H1 (cell line): ENCODE measurements around the gene FKTN. TPM values are rescaled to one million over a fixed set of nuclear protein-coding genes. Genes with fewer than 3 reads are reported as not detected.

Source experiments
- CTCF ChIA-PET: fragments of 300-600 bp; sonication (Branson Sonifier 250); formaldehyde crosslinking; loops from one replicate; lab custom pipeline; 2021; ENCODE audit not compliant: partially characterized antibody; lab: Charles Lee
- POLR2A ChIA-PET: fragments of 300-600 bp; sonication (Branson Sonifier 250); formaldehyde crosslinking; loops from one replicate; lab custom pipeline; 2021; ENCODE audit warnings: inconsistent platforms; ENCODE audit not compliant: partially characterized antibody; lab: Charles Lee
- DNase-seq, 2 experiments: peaks; one replicate each; pipeline versions ENCODE4 v3.0.0 to v3.0.0-alpha.2; 2010 to 2022; ENCODE audit warnings: low spot score in 2 of 2, low read depth in 1 of 2, mixed read lengths in 1 of 2
- FAIRE-seq: peaks from 2 replicates; lab custom pipeline; 2011; peaks lifted over from hg19 to GRCh38; lab: Jason Lieb, UNC
- H2AFZ ChIP-seq: 2 replicates; pipeline ENCODE4 v1.8.1; 2012; ENCODE audit warnings: low read length, inconsistent platforms
- H2AK5ac ChIP-seq: 2 replicates; pipeline ENCODE4 v1.6.1; 2013; ENCODE audit warnings: low read depth, low read length
- H2BK120ac ChIP-seq: replicated peaks from 2 replicates; pipeline ENCODE3; 2013; ENCODE audit warnings: low read depth, low read length, inconsistent platforms
- H2BK12ac ChIP-seq: 2 replicates; pipeline ENCODE4 v1.6.1; 2013; ENCODE audit warnings: low read depth, low read length
- H2BK15ac ChIP-seq: 2 replicates; pipeline ENCODE4 v1.6.1; 2013; ENCODE audit warnings: low read length
- H2BK20ac ChIP-seq: 2 replicates; pipeline ENCODE4 v1.6.1; 2013; ENCODE audit warnings: low read length
- H2BK5ac ChIP-seq: 2 replicates; pipeline ENCODE4 v1.6.1; 2013; ENCODE audit warnings: low read depth, low read length
- H3K14ac ChIP-seq: 2 replicates; pipeline ENCODE4 v1.6.1; 2013; ENCODE audit warnings: inconsistent platforms; ENCODE audit not compliant: insufficient read length
- H3K18ac ChIP-seq: 2 replicates; pipeline ENCODE4 v1.6.1; 2013; ENCODE audit warnings: low read length; ENCODE audit errors: extremely low read depth
- H3K23ac ChIP-seq: 2 replicates; pipeline ENCODE4 v1.6.1; 2013; ENCODE audit warnings: inconsistent platforms; ENCODE audit not compliant: insufficient read length
- H3K23me2 ChIP-seq: 2 replicates; pipeline ENCODE4 v1.6.1; 2013; ENCODE audit warnings: low read depth, low read length
- H3K27ac ChIP-seq: 2 replicates; pipeline ENCODE4 v1.6.1; 2011; ENCODE audit warnings: low read depth, low read length, inconsistent platforms
- H3K27me3 ChIP-seq, 4 experiments: replicated peaks in 1 of 4; 1 replicate in 1 of 4; 2 replicates in 3 of 4; pipeline versions ENCODE4 v1.6.1 to v1.8.1; 2011 to 2013; ENCODE audit warnings: low read length in 3 of 4, mild to moderate bottlenecking in 3 of 4, inconsistent platforms in 2 of 4, mixed read lengths in 2 of 4, moderate library complexity in 1 of 4; ENCODE audit not compliant: control insufficient read depth in 3 of 4, insufficient read depth in 3 of 4; ENCODE audit errors: extremely low read depth in 1 of 4
- H3K36me3 ChIP-seq, 4 experiments: 2 replicates each; pipeline versions ENCODE4 v1.6.1 to v1.8.1; 2011 to 2013; ENCODE audit warnings: mild to moderate bottlenecking in 4 of 4, low read length in 3 of 4, moderate library complexity in 2 of 4, control low read depth in 1 of 4, inconsistent platforms in 1 of 4; ENCODE audit not compliant: insufficient read depth in 4 of 4, control insufficient read depth in 2 of 4
- H3K4ac ChIP-seq: replicated peaks from 2 replicates; pipeline ENCODE3; 2013; ENCODE audit warnings: low read length, low read depth, mixed read lengths, inconsistent platforms; ENCODE audit not compliant: insufficient read length
- H3K4me1 ChIP-seq, 4 experiments: replicated peaks in 1 of 4; 1 replicate in 1 of 4; 2 replicates in 3 of 4; pipeline versions ENCODE4 v1.6.1 to v1.8.1; 2011 to 2013; ENCODE audit warnings: low read length in 3 of 4, inconsistent platforms in 2 of 4, mixed read lengths in 1 of 4; ENCODE audit not compliant: insufficient read depth in 4 of 4, control insufficient read depth in 3 of 4
- H3K4me2 ChIP-seq, 2 experiments: 2 replicates each; pipeline versions ENCODE4 v1.6.1 to v1.8.1; 2011 to 2013; ENCODE audit warnings: low read depth in 2 of 2, low read length in 2 of 2, control low read depth in 1 of 2, inconsistent platforms in 1 of 2, mild to moderate bottlenecking in 1 of 2; ENCODE audit not compliant: insufficient read depth in 1 of 2
- H3K4me3 ChIP-seq, 4 experiments: fragments of 200-600, 300-600 bp in 1 of 4; sonication (generic), shearing (Covaris generic), sonication (Bioruptor Twin) in 1 of 4; 2 replicates each; pipeline versions ENCODE4 v1.5.1 to v1.8.1; 2011 to 2016; ENCODE audit warnings: low read length in 4 of 4, low read depth in 3 of 4, control low read depth in 2 of 4, inconsistent platforms in 2 of 4, mild to moderate bottlenecking in 2 of 4, mixed read lengths in 1 of 4, moderate library complexity in 1 of 4; ENCODE audit not compliant: insufficient read depth in 2 of 4; ENCODE audit errors: extremely low read depth in 1 of 4
- H3K56ac ChIP-seq: replicated peaks from 2 replicates; pipeline ENCODE3; 2013; ENCODE audit warnings: low read depth, mild to moderate bottlenecking, mixed read lengths, low read length, inconsistent platforms; ENCODE audit not compliant: insufficient read length
- H3K79me1 ChIP-seq: 2 replicates; pipeline ENCODE4 v1.6.1; 2013; ENCODE audit warnings: low read depth, low read length, control low read depth
- H3K79me2 ChIP-seq, 2 experiments: 2 replicates each; pipeline versions ENCODE4 v1.6.1 to v1.8.1; 2012 to 2013; ENCODE audit warnings: low read length in 2 of 2, mild to moderate bottlenecking in 2 of 2, inconsistent platforms in 1 of 2; ENCODE audit not compliant: insufficient read depth in 2 of 2, control insufficient read depth in 1 of 2
- H3K9ac ChIP-seq, 4 experiments: replicated peaks in 1 of 4; 1 replicate in 1 of 4; 2 replicates in 3 of 4; pipeline versions ENCODE4 v1.6.1 to v1.8.1; 2011 to 2013; ENCODE audit warnings: low read depth in 3 of 4, low read length in 3 of 4, control low read depth in 2 of 4, mild to moderate bottlenecking in 2 of 4, moderate library complexity in 2 of 4, inconsistent platforms in 1 of 4; ENCODE audit errors: extremely low read depth in 1 of 4
- H3K9me3 ChIP-seq, 2 experiments: 2 replicates each; pipeline versions ENCODE4 v1.6.1 to v1.8.1; 2012 to 2013; ENCODE audit warnings: mild to moderate bottlenecking in 2 of 2, moderate library complexity in 2 of 2, control low read depth in 1 of 2, inconsistent platforms in 1 of 2, low read depth in 1 of 2, low read length in 1 of 2, mixed read lengths in 1 of 2; ENCODE audit not compliant: insufficient read depth in 2 of 2
- H4K20me1 ChIP-seq, 2 experiments: replicated peaks in 1 of 2; 2 replicates each; pipeline versions ENCODE3 to v1.8.1; 2011 to 2013; ENCODE audit warnings: inconsistent platforms in 2 of 2, low read length in 2 of 2, mild to moderate bottlenecking in 1 of 2; ENCODE audit not compliant: insufficient read depth in 2 of 2, control insufficient read depth in 1 of 2
- H4K5ac ChIP-seq: 2 replicates; pipeline ENCODE4 v1.6.1; 2013; ENCODE audit warnings: low read length, low read depth, mixed read lengths, inconsistent platforms; ENCODE audit not compliant: insufficient read length
- H4K8ac ChIP-seq: 2 replicates; pipeline ENCODE4 v1.8.0; 2013; ENCODE audit warnings: mild to moderate bottlenecking, moderate library complexity, low read length, inconsistent platforms; ENCODE audit not compliant: insufficient read depth; ENCODE audit errors: extremely low read depth
- H4K91ac ChIP-seq: replicated peaks from 2 replicates; pipeline ENCODE3; 2013; ENCODE audit warnings: low read length, mixed read lengths, inconsistent platforms; ENCODE audit not compliant: insufficient read length
- BCL11A ChIP-seq, 2 experiments: IDR thresholded peaks; one replicate each; pipeline ENCODE4 v1.6.1; 2011; ENCODE audit warnings: low read depth in 2 of 2, low read length in 2 of 2, mild to moderate bottlenecking in 2 of 2
- BRCA1 ChIP-seq: IDR thresholded peaks from 2 replicates; pipeline ENCODE4 v1.6.1; 2012; ENCODE audit warnings: low read depth, low read length, improper control_type of control experiment
- CBX5 ChIP-seq: fragments of 300-800, 300-1000 bp; sonication (generic); IDR thresholded peaks from 2 replicates; pipeline ENCODE4 v1.7.1; 2016; ENCODE audit warnings: antibody characterized with exemption, low read length, low read depth
- CREB1 ChIP-seq: IDR thresholded peaks from 2 replicates; pipeline ENCODE4 v1.6.1; 2012; ENCODE audit warnings: inconsistent platforms
- EP300 ChIP-seq, 2 experiments: IDR thresholded peaks; 1 replicate in 1 of 2; 2 replicates in 1 of 2; pipeline ENCODE4 v1.6.1; 2011 to 2012; ENCODE audit warnings: low read depth in 2 of 2, low read length in 2 of 2, mild to moderate bottlenecking in 2 of 2, borderline replicate concordance in 1 of 2, inconsistent platforms in 1 of 2, moderate library complexity in 1 of 2
- GABPA ChIP-seq: IDR thresholded peaks from 2 replicates; pipeline ENCODE4 v1.6.1; 2011; ENCODE audit warnings: mild to moderate bottlenecking, low read length, moderate library complexity, borderline replicate concordance; ENCODE audit not compliant: insufficient read depth
- RFX5 ChIP-seq: IDR thresholded peaks from 2 replicates; pipeline ENCODE4 v1.6.1; 2011; ENCODE audit warnings: low read depth, low read length, improper control_type of control experiment, borderline replicate concordance
- RXRA ChIP-seq: IDR thresholded peaks from 2 replicates; pipeline ENCODE4 v1.6.1; 2011; ENCODE audit warnings: low read depth, mild to moderate bottlenecking, low read length, moderate library complexity; ENCODE audit not compliant: insufficient read depth
- SRF ChIP-seq: IDR thresholded peaks from 2 replicates; pipeline ENCODE4 v1.6.1; 2011; ENCODE audit warnings: mild to moderate bottlenecking, low read depth, low read length, moderate library complexity
- WGBS, 2 experiments: shearing (Covaris generic) in 1 of 2; methylation state at CpG; one replicate each; pipeline versions ENCODE4 v1.1.6 to v1.1.7; 2013 to 2015; ENCODE audit warnings: low lambda C conversion rate in 2 of 2, mixed read lengths in 2 of 2, inconsistent platforms in 1 of 2, low coverage in 1 of 2, missing lambda C conversion rate in 1 of 2; ENCODE audit not compliant: insufficient replicate concordance in 2 of 2, insufficient coverage in 1 of 2, insufficient read length in 1 of 2; ENCODE audit errors: extremely low coverage in 1 of 2, missing lambda C conversion rate in 1 of 2; 5-methylcytosine and 5-hydroxymethylcytosine counted together
- polyA plus RNA-seq, 7 experiments: library from polyadenylated mRNA; depleted of rRNA in 3 of 7; stranded (reverse) in 5 of 7; unstranded in 2 of 7; fragments of >200 nt in 5 of 7; fragments of 200-250 nt in 2 of 7; gene quantifications; 1 replicate in 5 of 7; 2 replicates in 1 of 7; 4 replicates in 1 of 7; pipeline versions ENCODE4 v1.2.1 to v1.2.3, GENCODE V29; 2011 to 2013; ENCODE audit warnings: missing spikeins in 2 of 7, mixed read lengths in 2 of 7
- total RNA-seq: library from RNA; stranded (reverse); fragmentation: NEBNext Ultra II Directional; extraction: Animal tissue kit (Norgen Biotek cat#: 25700); gene quantifications from 2 replicates; pipeline ENCODE4 v1.2.1, GENCODE V29; 2021
- TF ChIP-seq, protein P1 (sequence below): IDR thresholded peaks from 2 replicates; pipeline ENCODE4 v1.6.1; 2012; ENCODE audit warnings: inconsistent platforms
- TF ChIP-seq, protein P2 (sequence below): IDR thresholded peaks from 2 replicates; pipeline ENCODE4 v1.6.1; 2011; ENCODE audit warnings: low read length, improper control_type of control experiment
- TF ChIP-seq, protein P3 (sequence below): IDR thresholded peaks from 2 replicates; pipeline ENCODE4 v1.6.1; 2012; ENCODE audit warnings: inconsistent platforms

Gene FKTN
- total and polyA plus RNA-seq, 2 of the 8 experiments (the other 6 are each of a cell fraction or from before 2014, with no cell fraction given) = 2.7 to 13.4 TPM

DNA sequence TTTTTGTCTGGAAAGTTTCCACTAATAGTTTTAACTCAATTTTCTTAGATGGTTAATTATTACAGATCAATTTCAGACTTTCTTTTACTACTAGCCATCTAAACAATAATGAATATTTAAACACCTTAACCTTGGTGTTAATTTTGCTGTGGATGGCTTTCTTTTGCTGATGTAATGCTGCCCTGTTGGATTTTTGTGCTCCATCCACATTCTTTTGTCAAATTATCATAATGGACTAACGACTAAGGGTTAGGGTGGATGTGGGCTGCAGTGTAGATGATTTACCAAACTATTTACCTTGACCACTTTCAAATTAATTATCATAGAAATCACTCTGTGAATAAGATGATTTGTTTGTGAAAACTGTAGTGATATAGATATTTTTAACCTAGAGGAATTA, 120.8 kb downstream of the FKTN start:
- no peaks in the 10 kb centered on the region for H3K9me3 ChIP-seq
- H3K27ac ChIP-seq = no peak overlapping the region
- H3K23me2 ChIP-seq = no peaks in the 10 kb centered on the region
- no peaks in the 10 kb centered on the region for H3K27me3 ChIP-seq
- H4K5ac ChIP-seq = no peak overlapping the region
- no peaks in the 10 kb centered on the region for H4K20me1 ChIP-seq
- no peak overlapping the region for H3K9ac ChIP-seq
- WGBS, 2 experiments = 69% methylated on average over 1 of the region's 1 CpG; no CpG with 5 or more reads in 1 of the 2 experiments
- H2BK120ac ChIP-seq = no peak overlapping the region
- H3K36me3 ChIP-seq = no peaks in the 10 kb centered on the region
- no peak overlapping the region for H2BK20ac ChIP-seq
- no peak overlapping the region for H4K8ac ChIP-seq
- CTCF ChIA-PET = interaction anchor here (0.6 to 2.1 kb wide), 2 partner anchors 11 to 39 kb away, joined by 4 to 7 read pairs; no protein-coding TSS in a partner anchor
- no peaks in the 10 kb centered on the region for H3K79me1 ChIP-seq
- no peak overlapping the region for H2AK5ac ChIP-seq
- no peak overlapping the region for H4K91ac ChIP-seq
- TF ChIP-seq EP300 (IDR thresholded peaks at IDR 0.05; ENCODE audit: borderline replicate concordance in 1 of 2, low read depth in 2 of 2, low read length in 2 of 2) (no peak), BRCA1 (no peak), SRF (no peak), CBX5 (no peak), RFX5 (no peak), BCL11A (IDR thresholded peaks at IDR 0.05; ENCODE audit: low read depth in 2 of 2, low read length in 2 of 2) (no peak), RXRA (no peak), CREB1 (no peak), GABPA (no peak)
- TF ChIP-seq, protein P1, sequence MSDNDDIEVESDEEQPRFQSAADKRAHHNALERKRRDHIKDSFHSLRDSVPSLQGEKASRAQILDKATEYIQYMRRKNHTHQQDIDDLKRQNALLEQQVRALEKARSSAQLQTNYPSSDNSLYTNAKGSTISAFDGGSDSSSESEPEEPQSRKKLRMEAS = no peak
- TF ChIP-seq, protein P2, sequence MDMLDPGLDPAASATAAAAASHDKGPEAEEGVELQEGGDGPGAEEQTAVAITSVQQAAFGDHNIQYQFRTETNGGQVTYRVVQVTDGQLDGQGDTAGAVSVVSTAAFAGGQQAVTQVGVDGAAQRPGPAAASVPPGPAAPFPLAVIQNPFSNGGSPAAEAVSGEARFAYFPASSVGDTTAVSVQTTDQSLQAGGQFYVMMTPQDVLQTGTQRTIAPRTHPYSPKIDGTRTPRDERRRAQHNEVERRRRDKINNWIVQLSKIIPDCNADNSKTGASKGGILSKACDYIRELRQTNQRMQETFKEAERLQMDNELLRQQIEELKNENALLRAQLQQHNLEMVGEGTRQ = no peak
- TF ChIP-seq, protein P3, sequence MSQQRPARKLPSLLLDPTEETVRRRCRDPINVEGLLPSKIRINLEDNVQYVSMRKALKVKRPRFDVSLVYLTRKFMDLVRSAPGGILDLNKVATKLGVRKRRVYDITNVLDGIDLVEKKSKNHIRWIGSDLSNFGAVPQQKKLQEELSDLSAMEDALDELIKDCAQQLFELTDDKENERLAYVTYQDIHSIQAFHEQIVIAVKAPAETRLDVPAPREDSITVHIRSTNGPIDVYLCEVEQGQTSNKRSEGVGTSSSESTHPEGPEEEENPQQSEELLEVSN = no peak
- TF ChIP-seq, all 59 proteins: peak for 0
- no peak overlapping the region for H2BK12ac ChIP-seq
- FAIRE-seq (no peak), DNase-seq (no peak)
- no peak overlapping the region for H3K4me2 ChIP-seq
- no peak overlapping the region for H3K4me3 ChIP-seq
- H3K14ac ChIP-seq = no peak overlapping the region
- no peak overlapping the region for H3K23ac ChIP-seq
- no peaks in the 10 kb centered on the region for H3K79me2 ChIP-seq
- H3K56ac ChIP-seq = no peak overlapping the region
- no peak overlapping the region for H2BK5ac ChIP-seq
- no peak overlapping the region for H3K18ac ChIP-seq
- H3K4ac ChIP-seq = no peak overlapping the region
- no peak overlapping the region for H2AFZ ChIP-seq
- peaks cover 0 to 10% (median 7%) of the 10 kb centered on the region in 4 experiments; a peak in 4 of 7 replicates for H3K4me1 ChIP-seq
- H2BK15ac ChIP-seq = no peak overlapping the region
- POLR2A ChIA-PET = no interaction called here
